ENCODE measurements around the gene IGF2R.
"Not testable (repeated sequence)": the region's sequence is repeated elsewhere in the genome, so short reads cannot be mapped to it uniquely, and the experiment has no call there.

Gene IGF2R, protein sequence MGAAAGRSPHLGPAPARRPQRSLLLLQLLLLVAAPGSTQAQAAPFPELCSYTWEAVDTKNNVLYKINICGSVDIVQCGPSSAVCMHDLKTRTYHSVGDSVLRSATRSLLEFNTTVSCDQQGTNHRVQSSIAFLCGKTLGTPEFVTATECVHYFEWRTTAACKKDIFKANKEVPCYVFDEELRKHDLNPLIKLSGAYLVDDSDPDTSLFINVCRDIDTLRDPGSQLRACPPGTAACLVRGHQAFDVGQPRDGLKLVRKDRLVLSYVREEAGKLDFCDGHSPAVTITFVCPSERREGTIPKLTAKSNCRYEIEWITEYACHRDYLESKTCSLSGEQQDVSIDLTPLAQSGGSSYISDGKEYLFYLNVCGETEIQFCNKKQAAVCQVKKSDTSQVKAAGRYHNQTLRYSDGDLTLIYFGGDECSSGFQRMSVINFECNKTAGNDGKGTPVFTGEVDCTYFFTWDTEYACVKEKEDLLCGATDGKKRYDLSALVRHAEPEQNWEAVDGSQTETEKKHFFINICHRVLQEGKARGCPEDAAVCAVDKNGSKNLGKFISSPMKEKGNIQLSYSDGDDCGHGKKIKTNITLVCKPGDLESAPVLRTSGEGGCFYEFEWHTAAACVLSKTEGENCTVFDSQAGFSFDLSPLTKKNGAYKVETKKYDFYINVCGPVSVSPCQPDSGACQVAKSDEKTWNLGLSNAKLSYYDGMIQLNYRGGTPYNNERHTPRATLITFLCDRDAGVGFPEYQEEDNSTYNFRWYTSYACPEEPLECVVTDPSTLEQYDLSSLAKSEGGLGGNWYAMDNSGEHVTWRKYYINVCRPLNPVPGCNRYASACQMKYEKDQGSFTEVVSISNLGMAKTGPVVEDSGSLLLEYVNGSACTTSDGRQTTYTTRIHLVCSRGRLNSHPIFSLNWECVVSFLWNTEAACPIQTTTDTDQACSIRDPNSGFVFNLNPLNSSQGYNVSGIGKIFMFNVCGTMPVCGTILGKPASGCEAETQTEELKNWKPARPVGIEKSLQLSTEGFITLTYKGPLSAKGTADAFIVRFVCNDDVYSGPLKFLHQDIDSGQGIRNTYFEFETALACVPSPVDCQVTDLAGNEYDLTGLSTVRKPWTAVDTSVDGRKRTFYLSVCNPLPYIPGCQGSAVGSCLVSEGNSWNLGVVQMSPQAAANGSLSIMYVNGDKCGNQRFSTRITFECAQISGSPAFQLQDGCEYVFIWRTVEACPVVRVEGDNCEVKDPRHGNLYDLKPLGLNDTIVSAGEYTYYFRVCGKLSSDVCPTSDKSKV (N-terminal part only)

DNA sequence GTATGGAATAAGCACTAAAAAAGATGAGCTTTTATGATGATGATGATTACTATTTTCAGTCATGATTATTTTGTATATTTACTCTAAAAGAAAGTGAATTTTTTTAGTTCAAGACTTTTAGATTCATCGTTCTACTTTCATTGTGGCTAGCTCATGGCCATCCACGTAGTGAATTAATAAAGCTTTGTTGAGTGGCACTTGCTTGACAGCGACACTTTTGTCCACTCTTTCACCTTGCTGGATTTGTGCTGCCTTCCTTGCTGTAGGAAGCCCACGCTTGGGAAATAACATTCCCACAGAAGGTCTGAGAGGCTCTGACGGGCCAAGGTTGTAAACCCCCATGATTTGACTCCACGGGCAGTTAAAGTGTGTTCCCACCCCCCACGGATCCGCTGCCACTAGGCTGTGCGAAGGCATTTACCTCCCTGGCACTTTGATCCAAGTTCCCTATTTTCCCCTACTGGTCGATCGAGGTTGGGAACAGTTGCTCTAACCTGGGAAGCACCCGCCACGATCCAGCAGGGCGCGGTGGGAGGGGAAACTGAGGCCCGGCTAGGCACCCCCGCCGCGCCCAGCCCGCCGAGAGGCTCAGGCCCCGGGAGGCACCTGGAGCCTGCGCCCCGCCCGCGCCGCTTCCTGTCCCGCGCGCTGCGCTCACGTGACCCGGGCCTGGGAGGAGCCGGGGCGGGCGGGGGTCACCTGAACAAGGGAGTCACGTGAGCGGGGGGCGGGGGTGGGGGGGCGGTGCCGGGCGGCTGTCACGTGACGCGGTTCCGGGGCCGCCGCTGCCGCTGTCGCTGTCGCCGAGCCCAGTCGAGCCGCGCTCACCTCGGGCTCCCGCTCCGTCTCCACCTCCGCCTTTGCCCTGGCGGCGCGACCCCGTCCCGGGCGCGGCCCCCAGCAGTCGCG, at the start of gene IGF2R:
TSS of gene IGF2R (plus strand) at position 788 of the 909 bp plus-strand sequence. CDS start 165 bp downstream, outside the sequence.
- peak; percentile 93 for DNase-seq (ENCODE audit: low read depth)

DNA sequence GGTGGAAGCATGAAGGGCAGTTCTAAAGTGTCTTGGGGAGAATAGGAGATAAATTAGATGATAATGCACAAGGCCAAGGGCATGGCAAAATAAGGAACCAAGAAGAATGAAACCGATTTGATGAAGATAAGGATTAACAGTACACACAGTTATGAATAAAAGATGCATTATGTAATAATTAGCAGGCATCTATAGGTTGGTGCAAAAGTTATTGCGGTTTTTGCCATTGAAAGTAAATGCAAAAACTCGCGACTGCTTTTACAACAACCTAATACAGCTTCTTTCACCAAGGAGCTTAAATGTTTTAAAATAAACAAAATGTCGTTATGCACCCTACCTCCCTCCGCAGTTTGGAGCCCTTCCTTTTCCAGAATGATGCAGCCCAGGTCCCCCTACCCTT, 49.1 kb upstream of the IGF2R start:
- DNase-seq (ENCODE audit: low read depth), result no peak

DNA sequence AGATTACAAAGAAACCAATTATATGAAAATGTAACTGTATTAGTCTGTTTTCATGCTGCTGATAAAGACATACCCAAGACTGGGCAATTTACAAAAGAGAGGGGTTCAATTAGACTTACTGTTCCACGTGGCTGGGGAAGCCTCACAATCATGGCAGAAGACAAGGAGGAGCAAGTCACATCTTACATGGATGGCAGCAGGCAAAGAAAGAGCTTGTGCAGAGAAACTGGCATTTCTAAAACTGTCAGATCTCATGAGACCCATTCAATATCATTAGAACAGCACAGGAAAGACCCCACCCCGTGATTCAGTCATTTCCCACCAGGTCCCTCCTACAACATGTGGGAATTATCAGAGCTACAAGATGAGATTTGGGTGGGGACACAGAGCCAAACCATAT, 44.7 kb upstream of the IGF2R start:
- not testable (repeated sequence) for DNase-seq (ENCODE audit: low read depth)

DNA sequence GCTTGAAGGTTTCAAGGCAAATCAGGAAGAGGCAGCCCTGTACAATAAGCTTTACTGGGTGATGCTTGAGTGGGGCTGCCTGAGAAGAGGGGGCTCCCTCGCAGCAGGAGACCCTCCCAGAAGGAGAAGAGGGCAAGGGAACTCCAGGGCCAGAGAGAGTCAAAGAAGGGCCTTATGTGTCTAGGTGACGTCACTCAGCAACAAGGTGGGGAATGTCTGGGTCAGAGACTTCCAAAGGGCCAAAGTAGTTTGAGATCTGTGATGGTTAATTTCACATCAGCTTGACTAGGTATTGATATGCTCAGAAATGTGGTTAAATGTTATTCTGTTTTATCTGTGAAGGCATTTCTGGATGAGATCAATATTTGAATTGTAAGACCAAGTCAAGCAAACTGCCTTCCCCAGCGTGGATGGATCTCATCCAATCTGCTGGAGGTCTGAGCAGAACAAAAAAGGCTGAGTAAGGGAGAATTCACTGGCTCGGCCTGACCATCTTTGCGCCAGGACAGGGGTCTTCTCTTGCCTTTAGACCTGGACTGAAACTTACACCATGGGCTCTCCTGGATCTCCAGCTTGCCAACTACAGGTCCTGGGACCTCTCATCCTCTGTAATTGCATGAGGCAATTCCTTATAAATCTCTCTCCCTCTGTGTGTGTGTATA, 42.2 kb upstream of the IGF2R start:
- no peak for DNase-seq (ENCODE audit: low read depth)

DNA sequence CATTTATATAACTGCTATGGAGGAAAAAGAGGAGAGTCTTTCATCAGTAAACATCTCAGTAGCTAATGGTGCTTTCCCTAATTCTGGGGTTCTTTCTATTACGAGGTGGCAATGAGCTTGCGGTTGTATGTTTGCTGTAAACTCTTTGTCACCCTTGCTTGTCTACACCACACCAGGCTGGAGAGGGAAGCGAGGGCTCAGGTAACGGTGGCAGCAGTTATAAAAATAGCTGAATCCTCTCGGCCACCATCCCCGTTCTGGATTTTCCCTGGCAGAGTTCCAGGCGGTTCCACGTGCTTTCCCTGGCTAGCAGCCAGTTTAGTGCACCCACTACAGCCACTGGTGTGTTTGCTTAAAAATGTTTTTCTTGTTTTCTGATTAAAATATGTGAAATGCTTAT, 39.1 kb upstream of the IGF2R start:
- DNase-seq (ENCODE audit: low read depth), result peak; percentile 53

DNA sequence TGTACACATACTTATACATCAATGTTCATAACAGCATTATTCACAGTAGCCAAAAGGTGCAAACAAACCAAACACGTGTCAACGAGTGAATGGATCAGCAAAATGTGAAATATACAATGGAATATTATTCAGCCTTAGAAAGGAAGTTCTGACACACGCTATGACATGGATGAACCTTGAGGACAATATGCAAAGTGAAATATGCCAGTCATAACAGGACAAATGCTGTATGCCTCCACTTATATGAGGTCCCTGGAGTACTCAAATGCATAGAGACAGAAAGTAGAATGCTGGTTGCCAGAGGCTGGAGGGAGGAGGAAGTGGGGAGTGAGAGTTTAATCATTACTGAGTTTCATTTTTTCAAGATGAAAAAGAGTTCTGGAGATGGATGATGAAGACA, 37.8 kb upstream of the IGF2R start:
- no peak for DNase-seq (ENCODE audit: low read depth)

DNA sequence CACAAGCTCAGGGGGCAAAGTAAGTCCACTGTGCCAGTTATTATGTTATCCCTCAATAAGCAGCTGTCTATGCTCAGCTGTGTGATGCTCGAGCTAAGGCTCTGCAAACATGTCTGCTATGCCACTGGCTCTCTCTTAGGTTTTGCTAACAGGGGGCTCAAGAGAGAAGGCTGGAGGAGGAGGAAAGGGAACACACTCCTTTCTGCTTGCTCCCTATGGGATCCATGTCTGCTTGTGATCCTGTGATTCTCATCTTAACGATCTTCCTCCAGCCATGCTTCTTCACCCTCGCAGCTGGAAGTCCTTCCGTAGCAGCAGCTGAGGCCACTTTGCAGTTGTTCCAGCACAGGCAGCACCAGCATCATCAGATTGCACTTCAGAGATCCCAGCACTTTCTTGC, 37.0 kb upstream of the IGF2R start:
- DNase-seq (ENCODE audit: low read depth), result no peak

DNA sequence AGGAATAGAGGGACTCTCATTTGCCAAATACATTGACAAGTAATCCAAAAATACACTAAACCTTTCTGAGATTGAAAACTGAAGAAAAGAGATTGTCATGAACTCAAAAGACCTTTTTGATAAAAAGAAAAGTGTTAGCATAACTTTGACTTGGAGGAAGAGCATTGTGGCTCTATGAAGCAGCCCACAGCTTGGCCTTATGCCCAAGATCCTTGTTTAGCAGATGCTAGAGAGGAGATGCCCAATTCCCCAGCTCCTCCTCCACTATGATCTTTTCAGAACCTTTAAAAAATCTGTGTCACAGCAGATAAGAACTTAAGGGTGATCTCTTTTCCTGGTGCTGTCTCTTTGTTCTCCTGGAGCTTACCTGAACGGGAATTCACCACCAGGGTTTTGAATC, 35.8 kb upstream of the IGF2R start:
- DNase-seq (ENCODE audit: low read depth), result no peak

DNA sequence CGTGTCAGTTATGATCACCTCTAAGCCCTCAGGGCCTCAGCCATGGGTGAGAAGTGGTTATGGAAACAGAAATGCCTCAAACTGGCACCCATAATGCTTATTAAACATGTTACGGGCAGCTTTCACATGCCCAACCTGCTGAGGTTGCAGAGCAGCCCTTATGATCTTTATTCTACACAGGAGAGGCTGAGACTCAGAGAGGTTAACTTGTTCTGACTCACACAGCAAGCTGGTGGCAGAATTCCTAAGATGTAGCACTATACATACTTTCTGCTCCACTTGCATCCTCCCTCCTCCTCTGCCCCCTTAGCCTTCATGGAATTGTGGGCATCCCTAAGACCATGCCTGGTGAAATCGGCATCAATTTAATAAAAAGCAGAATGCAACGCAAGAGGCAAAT, 34.7 kb upstream of the IGF2R start:
- no peak for DNase-seq (ENCODE audit: low read depth)

DNA sequence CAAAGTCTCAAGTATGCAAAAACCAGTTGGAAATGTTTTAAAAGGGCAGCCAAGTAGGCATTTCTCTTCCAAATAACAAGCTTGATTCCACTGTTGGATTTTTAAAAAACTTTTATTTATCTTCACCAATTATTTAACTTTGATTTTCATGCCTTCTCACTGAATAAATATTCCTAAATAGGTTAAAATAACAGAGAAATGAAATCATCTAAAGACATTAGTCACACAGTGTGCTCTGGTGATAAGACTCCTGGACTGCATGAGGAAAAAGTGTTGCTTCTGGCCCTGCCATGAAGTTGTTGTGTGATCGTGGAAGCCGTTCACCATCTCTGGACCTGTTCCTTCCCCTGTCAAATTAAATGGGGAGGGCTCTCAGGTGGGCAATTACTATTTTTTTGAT, 33.8 kb upstream of the IGF2R start:
- DNase-seq (ENCODE audit: low read depth), result no peak

DNA sequence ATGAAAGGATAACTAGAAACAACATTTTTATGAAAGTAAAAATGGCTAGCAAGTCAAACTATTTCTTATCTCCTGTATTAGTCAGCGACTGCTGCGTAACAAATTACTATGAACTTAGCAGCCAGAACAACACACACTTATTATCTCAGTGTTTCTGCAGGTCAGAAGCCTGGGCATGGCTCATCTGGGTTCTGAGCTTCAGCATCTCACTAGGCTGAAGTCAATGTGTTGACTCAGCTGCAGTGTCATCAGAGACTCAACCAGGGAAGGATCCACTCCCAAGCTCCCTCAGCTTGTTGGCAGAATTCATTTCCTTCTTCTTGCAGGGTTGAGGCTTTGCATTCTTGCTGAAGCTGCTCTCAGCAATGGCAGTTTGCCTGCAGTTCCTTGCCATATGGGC, 33.2 kb upstream of the IGF2R start:
- DNase-seq (ENCODE audit: low read depth), result no peak

DNA sequence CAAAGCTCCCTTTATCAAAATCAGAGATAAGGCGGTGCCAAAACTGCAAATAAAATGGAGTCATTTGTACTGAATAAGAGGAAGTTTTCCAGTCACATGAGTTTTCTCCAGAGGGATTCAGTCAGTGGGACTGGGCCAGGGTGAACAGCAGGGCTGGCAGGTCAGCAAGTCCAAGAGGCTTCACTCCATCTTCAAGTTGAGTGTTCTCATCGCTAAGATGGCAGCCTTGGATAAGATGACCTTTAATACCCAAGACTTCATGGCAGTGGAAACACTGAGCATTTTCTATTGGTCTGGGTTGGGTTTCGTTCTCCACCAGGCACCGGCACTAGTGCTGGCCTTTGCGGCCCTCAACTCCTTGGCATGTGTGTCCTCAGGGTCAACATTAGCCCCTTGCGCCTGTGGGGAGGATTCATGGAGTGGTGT, 29.3 kb upstream of the IGF2R start:
- DNase-seq (ENCODE audit: low read depth), result no peak

DNA sequence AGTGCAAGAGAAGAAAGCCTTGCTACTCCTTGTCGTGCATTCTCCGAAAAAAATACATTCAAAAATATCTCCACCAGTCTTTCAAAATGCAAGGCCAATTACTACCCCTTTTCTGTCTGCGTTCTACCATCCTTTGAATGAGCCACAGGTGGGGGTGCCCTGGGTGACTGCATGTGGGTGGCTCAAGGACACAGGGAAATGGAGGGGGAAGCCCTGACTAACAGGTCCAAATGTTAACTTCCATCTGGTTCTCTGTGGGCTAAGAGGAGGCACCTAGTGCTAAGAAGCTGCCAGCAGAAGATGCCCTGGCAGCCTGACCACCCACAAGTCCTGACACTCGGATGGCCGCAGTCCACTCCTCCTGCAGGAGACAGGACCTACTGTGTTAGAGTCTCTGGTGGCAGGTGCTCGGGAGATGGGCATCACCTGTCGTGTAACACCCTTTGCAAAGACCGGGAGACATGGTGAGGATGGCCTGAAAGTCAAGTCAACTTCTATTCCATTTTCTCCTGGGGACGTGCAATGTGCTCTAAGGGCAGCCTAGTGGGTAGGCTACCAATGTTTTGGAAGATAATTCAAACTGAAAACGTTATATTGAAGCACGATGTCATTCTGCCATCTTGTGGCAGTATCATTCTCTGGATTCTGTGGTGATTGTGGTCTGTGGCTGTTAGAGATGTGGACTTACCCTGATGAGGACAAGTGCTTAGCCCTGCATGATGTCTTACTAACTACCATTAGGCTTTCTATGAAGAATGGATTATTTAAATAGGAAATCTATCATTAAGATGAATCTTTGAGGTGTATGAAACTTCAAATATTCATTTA, 27.4 kb upstream of the IGF2R start:
- no peak for DNase-seq (ENCODE audit: low read depth)

DNA sequence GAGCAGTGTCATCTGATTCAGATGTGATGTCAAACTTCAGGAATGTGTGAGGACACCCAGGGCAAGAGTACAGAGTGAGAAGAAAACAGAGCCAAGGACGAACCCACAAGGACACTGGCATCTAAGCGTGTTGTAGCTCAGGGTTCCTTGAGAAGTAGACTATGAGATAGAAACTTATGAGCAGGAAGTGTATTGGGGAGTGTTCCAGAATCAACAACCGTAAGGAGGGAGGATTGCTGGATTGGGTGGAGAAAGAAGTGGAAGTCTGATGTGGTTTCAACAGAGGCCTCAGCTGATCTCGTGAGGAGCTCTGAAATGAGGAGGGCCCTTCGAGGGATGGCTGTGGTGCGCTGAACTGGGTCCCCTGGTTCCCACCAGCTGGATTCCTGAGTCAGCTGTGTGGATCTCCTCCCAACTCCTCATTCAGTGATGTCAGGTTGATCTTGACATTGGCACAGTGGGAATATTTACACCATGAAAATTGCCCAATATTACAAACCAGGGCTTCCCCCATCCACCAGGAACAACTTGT, 25.7 kb upstream of the IGF2R start:
- no peak for DNase-seq (ENCODE audit: low read depth)

DNA sequence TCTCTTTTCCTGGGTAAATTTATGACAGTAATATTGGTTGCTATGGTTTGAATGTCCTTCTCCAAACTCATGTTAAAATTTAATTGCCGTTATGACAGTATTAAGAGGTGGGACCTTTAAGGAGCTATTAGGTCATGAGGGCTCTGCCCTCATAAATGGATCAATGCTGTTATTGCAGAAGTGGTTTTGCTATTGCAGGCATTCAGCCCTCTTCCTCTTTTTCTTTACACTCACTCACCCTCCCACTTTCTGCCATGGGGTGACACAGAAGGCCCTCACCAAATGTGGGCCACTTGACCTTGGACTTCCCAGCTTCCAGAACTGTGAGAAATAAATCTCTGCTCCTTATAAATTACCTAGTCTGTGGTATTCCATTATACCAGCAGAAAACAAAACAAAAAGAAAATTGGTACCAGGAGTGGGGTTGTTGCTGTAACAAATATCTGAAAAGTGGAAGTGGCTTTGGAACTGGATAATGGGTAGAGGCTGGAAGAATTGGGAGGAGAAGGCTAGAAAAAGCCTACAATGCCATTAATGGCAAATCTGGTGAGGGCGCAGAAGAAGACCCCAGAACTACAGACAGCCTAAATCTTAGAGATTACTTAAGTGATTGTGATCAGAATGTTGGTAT, 24.8 kb upstream of the IGF2R start:
- no peak for DNase-seq (ENCODE audit: low read depth)

DNA sequence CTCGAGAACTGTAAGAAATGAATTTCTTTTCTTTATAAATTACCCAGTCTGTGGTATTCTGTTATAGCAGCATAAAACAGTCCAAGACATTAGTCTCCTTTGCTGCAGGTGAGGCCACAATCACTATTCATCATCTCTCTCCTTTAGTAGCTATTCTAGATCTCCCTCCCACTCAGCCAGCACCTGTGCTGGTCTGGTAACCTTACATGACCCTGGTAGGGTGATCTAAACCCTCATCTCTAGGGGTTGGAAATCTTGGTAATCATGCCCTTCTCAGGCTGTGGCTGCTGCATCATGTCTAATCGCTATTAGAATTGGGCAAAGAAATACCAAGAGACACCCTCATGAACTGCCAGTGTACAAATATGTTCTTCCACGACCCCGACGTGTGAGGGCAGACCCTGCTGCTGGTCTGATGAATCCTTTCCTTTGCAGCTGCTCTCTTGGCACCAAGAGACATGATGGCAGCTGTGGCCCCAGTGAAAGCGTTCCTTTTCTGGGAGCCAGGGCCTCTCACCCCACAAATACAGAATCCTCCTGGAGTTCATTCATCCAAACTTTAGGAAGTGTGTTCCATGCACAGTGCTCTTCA, 23.0 kb upstream of the IGF2R start:
- DNase-seq (ENCODE audit: low read depth), result no peak

DNA sequence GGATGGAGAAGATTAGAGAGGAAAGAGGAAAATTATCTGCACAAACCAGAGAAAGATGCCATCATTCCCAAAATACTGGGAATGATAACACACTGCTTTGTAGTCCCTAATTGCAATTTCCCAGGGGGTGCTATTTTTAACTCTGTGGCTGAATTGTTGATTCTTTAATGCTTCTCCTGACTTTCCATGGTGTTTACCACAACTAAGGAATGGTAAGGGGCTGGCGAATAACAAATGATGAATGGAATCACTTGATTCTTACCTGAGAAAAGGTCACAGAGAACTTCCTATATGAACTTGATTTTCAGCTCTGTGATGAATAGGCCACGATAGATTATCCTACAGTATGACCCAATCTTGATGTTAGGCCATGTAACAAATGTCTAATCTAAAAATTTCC, 22.0 kb upstream of the IGF2R start:
- no peak for DNase-seq (ENCODE audit: low read depth)

DNA sequence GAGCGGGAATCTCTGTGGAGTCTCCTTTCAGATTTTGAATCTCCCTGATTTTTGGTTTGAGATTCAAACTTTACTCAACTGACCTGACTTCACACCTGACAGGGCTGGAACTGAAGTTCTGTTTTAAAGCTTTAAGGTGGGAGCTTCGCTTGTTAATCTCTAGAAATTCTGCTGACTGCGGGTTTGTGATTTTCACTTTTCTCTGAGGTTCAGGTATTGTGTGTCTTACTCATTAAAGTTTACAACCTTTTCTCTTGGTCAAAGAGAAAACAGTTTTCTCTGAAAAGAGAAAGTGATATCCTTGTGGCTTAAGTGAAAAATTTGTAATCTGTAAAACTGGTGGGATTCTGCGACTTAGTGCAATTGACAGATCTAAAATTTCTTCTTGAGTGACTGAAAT, 20.7 kb upstream of the IGF2R start:
- DNase-seq (ENCODE audit: low read depth), result no peak

DNA sequence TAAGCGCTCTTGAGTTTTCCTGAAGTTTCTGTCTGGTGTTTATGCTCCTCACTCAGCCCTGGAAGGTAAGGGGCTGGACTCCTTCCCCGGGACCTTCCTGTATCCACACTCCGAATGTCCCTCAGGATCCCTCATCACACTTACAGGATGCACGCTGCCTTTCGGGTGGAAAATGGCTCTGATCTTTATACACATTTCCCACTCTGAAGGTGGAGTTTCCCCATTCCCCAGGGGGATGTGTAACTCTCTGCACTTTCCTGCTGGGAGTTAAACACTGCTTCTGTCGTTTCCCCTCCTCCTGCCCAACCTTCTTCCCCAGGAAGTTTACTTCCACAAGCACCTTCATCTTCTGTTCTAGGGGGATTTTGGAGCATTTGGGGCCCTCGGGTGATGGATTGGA, 17.1 kb upstream of the IGF2R start:
- DNase-seq (ENCODE audit: low read depth), result no peak

Measured in activated T-helper 9 cell treated with anti-CD3 and anti-CD28 coated beads, Interleukin-2, amount 50 U/mL, for 16 hours (primary cell).